ENCODE results near the gene CCSER1. TPM values are rescaled to one million over a fixed set of nuclear protein-coding genes. Genes with fewer than 3 reads are reported as not detected.

The CCSER1 gene
- total RNA-seq, 1 experiment from 2014 or later = 0.05 TPM

GRCh38 chr4:90184560-90184959 lies 57.4 kb downstream of the CCSER1 start:
- no peak for ATAC-seq
- no peak overlapping the region for H3K4me3 ChIP-seq (ENCODE audit: low read depth in 2 of 2, low read length in 2 of 2)
- no peak overlapping the region for H3K27ac ChIP-seq (ENCODE audit: low read length)
- DNase-seq (ENCODE audit: low read depth, low spot score) = no peak
- no peaks in the 10 kb centered on the region for H3K9me3 ChIP-seq (ENCODE audit: control insufficient read depth, insufficient read depth, low read depth, low read length)
- TF ChIP-seq REST (IDR thresholded peaks at IDR 0.05; ENCODE audit: insufficient read depth in 1 of 2, low read depth in 2 of 2, low read length in 1 of 2) (no peak), TCF7L2 (IDR thresholded peaks at IDR 0.05; ENCODE audit: low read depth, low read length) (no peak), SIN3A (IDR thresholded peaks at IDR 0.05; ENCODE audit: borderline replicate concordance, insufficient read depth, low read depth, low read length) (no peak), CTCF (IDR thresholded peaks at IDR 0.05) (no peak), POLR2AphosphoS5 (IDR thresholded peaks at IDR 0.05; ENCODE audit: low read depth, low read length) (no peak)
- BruUV-seq (replicated peaks) = no TSS peak
- intact Hi-C loops (cut with micrococcal nuclease; ENCODE audit: unreplicated experiment) = no loop called here
- H3K27me3 ChIP-seq (ENCODE audit: control insufficient read depth, insufficient read depth, low read length) = no peaks in the 10 kb centered on the region
- ChIA-PET POLR2A (no interaction called here), CTCF (no interaction called here)
- H3K36me3 ChIP-seq (ENCODE audit: control insufficient read depth, insufficient read depth, low read length) = no peaks in the 10 kb centered on the region
- in situ Hi-C loops (cut with HindIII; ENCODE audit: low pct_unique_long_range_greater_than_20kb, low sequenced_read_pairs) = no loop called here
- no peaks in the 10 kb centered on the region for H3K4me1 ChIP-seq (ENCODE audit: control insufficient read depth, insufficient read depth, low read length)

- Histone ChIP-seq H3K27me3 (ENCODE audit: control insufficient read depth, insufficient read depth, low read length) (no peaks in the 10 kb centered on the region), H3K27ac (ENCODE audit: low read length) (no peak overlapping the region), H3K9me3 (ENCODE audit: control insufficient read depth, insufficient read depth, low read depth, low read length) (no peaks in the 10 kb centered on the region), H3K4me3 (ENCODE audit: low read depth in 2 of 2, low read length in 2 of 2) (no peak overlapping the region), H3K4me1 (ENCODE audit: control insufficient read depth, insufficient read depth, low read length) (no peaks in the 10 kb centered on the region), H3K36me3 (ENCODE audit: control insufficient read depth, insufficient read depth, low read length) (no peaks in the 10 kb centered on the region)
- no peak for ATAC-seq
- BruUV-seq (replicated peaks) = no TSS peak
- DNase-seq (ENCODE audit: low read depth, low spot score) = no peak
- no peak for TF ChIP-seq CTCF (IDR thresholded peaks at IDR 0.05)
- TF ChIP-seq REST (IDR thresholded peaks at IDR 0.05; ENCODE audit: insufficient read depth in 1 of 2, low read depth in 2 of 2, low read length in 1 of 2) = no peak
- TF ChIP-seq POLR2AphosphoS5 (IDR thresholded peaks at IDR 0.05; ENCODE audit: low read depth, low read length) = no peak
- TF ChIP-seq SIN3A (IDR thresholded peaks at IDR 0.05; ENCODE audit: borderline replicate concordance, insufficient read depth, low read depth, low read length) = no peak
- no peak for TF ChIP-seq TCF7L2 (IDR thresholded peaks at IDR 0.05; ENCODE audit: low read depth, low read length)
- ChIA-PET CTCF (no interaction called here), POLR2A (no interaction called here)
- in situ Hi-C loops (cut with HindIII; ENCODE audit: low pct_unique_long_range_greater_than_20kb, low sequenced_read_pairs) = no loop called here
- intact Hi-C loops (cut with micrococcal nuclease; ENCODE audit: unreplicated experiment) = no loop called here
Observed at GRCh38 chr4:90185416-90185815, 58.2 kb downstream of the CCSER1 start.
